HK-2 (cell line): ENCODE results near the gene CMTM7.
"Not testable (repeated sequence)": the region's sequence is repeated elsewhere in the genome, so short reads cannot be mapped to it uniquely, and the experiment has no call there.

Experiments
- DNase-seq: peaks from one replicate; pipeline ENCODE4 v3.0.0-alpha.2; 2018; ENCODE audit not compliant: unreplicated experiment

CMTM7 gene

DNA sequence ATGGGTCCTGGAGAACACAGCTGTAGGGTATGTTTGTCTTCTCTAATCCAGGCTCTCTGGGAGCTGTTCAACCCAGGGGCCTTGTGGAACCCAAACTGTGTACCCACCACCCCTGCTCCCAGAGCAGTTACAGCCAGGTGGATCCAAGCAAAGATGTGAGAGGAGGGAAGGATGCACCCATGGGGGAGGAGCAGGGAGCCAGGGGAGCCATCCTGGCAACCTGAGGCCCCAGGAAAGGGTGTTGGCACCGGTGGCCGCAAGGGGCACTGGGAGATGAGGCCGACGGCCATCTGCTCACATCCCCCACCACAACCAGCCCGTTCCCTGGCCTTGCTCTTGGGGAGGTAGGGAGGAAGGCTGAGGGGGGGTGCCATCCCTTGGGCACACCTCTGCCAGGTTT is 67.8 kb downstream of the CMTM7 start:
- no peak for DNase-seq

DNA sequence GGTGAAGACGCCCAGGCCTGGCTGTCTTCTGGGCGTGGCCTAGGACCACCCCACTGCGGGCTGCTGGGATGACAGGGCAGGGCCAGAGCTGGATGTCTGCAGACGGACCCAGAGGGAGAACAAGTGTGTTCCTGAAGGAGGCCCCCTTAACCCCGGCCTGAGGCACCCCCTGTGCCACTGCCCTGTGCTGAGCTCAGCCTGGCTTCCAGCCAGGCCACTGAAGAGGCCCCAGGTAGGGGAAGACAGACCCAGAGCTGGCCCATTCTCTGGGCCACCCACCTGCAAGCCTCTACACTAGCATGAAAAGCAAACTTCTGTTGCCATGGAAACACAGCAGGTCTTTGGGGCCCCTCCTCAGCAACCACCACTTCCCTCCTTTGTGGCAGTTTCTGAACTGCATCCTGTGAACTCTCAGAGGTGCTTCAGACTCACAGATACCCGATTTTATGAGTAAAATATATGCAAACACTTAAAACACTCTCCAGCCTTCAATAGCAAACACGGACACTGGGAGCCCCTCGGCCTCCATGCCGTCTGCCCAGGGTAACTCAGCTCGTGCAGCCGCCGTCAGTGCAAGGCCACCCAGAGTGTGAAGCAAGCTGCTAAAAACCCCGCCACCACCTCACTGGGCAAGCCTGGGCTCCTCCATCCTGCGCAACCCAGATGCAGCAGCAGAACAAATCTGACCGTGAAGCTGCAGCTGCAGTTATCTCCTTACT is 68.5 kb downstream of the CMTM7 start:
- DNase-seq: no peak

DNA sequence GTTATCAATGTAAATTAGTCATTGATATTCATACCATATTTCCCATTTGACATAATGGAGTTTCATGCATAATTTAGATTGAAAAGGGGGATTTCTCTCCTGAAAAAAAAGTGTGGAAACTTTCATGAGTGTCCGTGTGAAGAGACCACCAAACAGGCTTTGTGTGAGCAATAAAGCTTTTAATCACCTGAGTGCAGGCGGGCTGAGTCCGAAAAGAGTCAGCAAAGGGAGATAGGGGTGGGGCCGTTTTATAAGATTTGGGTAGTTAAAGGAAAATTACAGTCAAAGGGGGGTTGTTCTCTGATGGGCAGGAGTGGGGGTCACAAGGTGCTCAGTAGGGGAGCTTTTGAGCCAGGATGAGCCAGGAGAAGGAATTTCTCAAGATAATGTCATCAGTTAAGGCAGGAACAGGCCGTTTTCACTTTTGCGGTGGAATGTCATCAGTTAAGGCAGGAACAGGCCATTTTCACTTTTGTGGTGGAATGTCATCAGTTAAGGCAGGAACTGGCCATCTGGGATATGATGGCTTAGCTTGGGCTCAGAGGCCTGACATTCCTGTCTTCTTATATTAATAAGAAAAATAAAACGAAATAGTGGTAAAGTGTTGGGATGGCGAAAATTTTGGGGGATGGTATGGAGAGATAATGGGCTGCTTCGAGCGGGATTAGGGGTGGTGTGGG is 69.3 kb downstream of the CMTM7 start:
- not testable (repeated sequence) for DNase-seq

DNA sequence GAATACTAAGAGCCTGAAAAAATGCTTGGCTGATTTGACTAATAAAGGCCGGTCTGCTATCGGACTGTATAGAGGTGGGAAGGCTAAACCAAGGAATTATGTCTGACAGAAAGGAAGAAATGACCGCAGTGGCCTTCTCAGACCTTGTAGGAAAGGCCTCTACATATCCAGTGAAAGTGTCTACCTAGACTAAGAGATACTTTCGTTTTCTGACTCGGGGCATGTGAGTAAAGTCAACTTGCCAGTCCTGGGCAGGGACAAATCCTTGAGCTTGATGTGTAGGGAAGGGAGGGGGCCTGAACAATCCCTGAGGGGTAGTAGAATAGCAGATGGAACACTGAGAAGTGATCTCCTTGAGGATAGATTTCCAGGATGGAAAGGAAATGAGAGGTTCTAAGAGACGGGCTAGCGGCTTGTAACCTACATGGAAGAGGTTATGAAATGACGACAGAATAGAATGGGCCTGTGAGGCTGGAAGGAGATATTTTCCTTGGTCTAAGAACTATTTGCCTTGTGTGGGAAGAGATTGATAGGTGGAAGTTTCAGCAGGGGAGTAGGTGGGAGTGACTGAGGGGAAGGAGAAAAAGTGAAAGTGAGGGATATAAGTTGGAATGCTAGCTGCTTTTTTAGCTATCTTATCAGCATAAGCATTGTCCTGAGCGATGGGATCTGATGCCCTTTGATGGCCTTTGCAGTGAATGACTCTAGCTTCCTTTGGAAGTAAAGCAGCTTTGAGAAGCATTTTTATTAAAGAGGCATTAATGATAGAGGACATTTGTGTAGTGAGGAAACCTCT is 70.7 kb downstream of the CMTM7 start:
- DNase-seq: not testable (repeated sequence)

DNA sequence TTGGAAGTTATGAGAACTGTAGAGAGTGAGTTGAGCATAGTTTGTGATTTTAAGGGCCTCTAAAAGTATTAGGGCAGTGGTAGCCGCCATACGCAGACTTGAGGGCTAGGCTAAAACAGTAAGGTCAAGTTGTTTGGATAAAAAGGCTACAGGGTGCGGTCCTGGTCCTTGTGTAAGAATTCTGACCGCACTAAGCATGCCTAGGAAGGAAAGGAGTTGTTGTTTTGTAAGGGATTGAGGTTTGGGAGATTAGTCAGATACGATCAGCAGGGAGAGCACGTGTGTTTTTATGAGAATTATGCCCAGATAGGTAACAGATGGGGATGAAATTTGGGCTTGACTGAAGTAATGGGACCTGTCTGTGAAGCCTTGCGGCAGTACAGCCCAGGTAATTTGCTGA is 71.8 kb downstream of the CMTM7 start:
- DNase-seq: not testable (repeated sequence)

DNA sequence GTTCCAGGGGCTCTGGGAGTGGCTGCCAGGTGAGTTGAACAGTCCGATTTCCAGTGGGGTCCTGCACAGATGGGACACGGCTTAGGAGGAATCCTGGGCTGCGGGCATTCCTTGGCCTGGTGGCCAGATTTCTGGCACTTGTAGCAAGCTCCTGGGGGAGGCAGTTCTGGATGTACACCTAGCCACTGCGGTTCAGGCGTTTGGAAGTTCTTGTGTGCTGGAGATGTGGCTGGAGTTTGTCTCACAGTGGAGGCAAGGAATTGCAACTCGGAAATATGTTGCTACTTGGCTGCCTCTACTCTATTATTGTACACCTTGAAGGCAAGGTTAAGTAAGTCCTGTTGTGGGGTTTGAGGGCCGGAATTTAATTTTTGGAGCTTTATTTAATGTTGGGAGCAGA is 73.1 kb downstream of the CMTM7 start:
- DNase-seq: not testable (repeated sequence)

DNA sequence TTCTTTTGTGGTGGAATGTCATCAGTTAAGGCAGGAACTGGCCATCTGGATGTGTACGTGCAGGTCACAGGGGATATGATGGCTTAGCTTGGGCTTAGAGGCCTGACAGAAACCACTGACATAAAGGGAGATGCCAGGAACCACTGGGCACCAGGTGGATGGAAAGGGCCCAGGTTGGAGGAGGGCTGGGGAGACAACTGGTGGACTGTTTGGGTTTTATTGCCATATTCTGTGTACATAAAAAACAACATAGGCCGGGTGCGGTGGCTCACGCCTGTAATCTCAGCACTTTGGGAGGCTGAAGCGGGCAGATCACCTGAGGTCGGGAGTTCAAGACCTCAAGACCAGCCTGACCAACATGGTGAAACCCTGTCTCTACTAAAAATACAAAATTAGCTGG is 75.2 kb downstream of the CMTM7 start:
- not testable (repeated sequence) for DNase-seq

DNA sequence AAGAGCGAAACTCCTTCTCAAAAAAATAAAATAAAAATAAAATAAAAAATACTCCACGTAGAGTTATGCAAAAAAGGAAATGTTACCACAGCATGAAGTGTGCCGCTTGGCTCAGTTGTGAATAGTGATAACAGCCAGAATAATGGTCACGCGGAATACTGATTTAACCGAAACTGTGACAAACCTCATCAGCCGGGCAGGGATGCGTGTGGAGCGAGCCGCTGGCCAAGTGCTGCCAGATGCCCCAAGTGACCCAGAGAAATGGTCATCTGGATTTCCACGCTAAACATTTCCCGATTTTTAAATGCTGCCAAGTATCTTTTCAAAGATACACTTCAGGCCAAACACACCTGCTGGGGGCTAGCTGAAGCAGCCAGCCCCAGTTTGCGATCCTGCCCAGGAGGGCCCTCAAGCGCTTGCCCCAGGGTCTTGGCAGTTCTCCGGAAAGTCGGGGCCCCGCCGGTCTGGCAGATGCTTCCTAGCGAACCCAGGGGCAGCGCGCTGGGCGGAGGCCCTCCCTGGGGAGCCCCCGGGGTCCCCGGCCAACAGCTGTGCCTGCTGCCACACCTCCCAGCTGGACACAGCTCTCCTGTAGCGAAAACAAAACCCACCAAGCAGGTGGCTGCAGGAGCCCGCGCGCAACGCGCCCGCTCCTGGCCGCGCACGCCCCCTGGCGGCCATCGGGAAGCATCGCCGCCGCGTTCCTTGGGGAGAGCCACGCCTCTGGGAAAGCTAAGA is 75.8 kb downstream of the CMTM7 start:
- DNase-seq: peak; percentile 45

DNA sequence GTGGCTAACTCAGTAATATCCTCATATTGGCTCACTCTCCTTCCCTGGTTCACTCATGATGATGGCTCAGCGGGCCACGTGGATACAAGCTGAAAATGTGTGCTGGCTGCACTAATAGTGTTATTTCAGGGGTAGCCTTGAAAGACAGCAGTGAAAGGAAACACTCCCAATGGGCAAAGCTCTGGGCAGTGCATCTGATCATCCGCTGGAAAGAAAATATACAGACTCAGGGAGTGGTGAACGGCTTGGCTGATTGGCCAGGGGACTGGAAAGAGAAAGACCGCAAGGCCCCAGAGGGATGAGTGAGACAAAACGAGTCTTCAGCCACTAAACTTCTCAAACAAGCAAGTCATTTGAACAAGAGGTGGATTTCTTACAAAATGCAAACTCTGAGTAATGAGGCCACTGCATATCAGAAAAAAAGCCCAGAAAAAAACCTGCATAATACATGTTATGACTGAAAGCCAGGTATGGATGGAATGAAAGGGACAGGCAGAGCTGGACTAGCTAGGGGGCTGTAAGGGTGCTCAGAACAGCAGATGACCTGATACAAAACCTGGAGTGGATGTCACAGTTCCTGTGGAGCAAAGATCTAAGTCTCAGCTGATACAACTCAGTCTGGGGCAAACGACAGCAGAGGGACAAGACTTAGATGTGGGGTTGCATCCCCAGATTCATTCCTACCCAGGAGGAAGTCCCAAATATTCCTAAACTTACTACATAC is 77.7 kb downstream of the CMTM7 start:
- no peak for DNase-seq

DNA sequence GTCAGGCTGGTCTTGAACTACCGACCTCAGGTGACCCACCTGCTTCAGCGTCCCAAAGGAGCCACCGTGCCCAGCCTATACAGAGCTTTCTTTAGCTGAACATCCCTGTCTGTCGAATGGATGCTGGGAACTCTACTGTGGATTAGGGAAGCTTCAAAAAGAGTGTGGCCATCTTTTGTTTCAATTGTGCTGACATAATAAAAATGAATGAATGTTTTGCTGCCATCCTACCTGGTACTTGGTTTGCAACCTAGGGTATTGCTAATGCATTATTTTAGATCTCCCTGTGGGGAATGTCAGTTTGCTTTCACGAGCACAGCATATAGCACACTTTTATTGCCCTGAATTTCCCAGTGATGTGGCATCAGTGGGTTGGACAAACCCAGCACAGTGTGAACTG is 78.7 kb downstream of the CMTM7 start:
- DNase-seq: no peak

DNA sequence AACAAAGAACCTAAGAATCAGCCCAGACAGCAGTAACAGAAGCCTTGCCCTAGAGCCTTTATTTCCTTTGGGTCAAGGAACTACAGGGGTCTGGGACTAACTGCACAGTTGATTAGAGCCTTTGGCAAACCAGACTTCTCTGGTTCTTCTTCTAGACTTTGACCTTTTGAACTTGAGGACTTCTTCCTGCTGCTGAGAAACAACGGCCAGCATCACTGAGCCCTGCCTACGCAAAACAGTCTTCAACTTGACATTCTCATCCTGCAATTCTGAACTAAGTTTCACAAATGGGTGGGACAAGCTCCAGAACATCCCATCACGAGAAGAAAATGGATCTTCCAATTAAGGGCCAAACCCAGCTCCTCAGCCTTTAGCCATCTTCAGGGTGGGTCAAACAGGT is 79.6 kb downstream of the CMTM7 start:
- no peak for DNase-seq

DNA sequence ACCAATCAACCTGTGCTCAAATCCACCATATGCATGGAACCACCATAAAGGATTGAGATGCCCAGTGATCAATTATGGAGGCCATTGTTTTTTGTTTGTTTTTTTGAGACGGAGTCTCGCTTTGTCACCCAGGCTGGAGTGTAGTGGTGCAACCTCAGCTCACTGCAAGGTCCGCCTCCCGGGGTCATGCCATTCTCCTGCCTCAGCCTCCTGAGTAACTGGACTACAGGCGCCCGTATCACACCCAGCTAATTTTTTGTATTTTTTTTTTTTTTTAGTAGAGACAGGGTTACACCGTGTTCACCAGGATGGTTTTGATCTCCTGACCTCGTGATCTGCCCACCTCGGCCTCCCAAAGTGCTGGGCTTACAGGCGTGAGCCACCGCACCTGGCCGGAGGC is 80.5 kb downstream of the CMTM7 start:
- DNase-seq: not testable (repeated sequence)

DNA sequence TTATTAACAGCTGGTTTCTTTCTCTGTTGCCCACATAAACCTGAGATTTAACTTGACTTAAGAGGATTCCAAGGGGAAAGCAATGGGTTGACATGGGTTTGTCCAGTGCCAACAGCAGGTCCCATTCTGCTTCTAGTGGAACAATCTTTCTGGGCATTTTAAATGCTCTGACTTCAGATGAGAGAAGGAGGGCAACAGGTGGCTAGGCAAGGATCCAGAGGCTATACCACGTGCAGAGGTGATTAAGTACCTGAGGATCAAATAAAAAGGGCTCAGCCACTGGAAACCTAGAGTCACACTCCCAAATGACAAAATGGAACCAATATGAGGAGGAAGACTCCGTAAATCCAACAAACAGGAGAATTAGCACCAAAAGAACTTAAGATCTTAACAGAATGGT is 82.5 kb downstream of the CMTM7 start:
- DNase-seq: no peak

DNA sequence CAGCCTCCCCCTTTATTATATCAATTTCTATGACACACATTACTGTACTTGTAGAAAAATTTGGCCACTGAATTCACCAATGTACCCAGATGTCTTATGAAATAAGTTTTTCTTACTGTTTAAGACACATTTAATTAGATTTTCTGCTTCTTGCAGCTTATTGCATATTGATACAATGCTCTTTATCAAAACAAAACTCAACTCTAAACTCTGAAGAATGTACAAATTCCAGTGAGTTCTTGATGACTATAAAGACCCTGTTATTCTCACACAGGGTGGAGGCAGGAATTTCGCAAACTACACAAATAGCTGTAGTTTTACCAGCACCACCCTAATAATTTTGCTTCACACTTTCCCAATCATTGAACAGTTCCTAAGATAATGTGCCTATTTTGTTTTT is 89.0 kb downstream of the CMTM7 start:
- DNase-seq: no peak

DNA sequence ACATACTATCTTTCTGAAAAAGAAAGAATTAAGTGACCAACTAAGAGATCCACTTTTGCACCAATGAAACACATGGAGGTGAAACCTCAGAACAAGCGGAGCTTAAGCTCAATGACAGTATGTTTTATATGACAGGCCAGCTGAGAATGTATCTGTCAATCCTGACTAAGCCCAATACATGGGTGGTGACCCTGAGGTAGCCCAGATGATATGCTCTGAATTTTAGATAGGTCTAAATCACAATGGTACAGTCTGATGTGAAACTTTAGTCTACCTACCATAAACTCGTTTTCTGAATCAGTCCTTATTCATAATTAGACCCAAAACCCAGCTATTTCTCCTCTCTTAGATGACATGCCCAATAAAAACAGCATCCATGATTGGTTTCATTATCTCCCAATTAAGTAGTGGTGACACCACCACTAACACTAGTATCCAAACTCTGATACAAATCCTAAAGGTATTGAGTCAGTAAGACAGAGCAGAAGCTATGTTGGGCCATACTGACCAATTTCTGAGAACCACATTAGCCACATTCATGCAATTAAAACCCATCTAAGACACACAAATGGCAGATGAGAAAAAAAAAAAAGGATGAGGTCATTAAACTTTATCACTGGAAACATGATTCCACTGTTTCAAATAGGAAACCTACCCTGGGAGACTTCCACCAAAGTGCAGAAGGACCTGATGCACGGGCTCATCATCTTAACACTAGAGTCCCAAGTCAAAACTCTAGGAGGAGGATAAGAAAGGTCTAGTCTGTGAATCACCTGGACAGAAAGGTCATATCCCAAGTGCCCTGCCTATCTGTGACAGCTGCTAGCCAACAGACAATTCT is 90.4 kb downstream of the CMTM7 start:
- DNase-seq: no peak

DNA sequence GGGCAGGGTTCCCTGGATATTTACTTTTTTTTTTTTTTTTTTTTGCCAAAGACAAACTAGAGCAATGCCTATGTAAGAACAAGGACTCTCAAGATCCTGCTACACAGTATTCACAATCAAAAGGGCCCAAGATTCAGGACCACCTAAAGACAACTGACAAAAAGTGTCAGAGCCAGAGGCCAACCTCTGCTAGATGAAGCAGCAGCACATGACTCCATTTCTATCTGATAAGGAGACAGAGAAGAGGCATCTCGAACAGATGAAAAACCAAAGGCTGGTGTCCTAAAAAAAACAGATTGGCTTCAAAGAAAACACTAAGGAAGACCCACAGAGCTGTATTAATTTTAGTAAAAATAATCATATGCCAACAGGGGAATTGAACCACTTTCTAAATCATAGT is 91.0 kb downstream of the CMTM7 start:
- DNase-seq: no peak

DNA sequence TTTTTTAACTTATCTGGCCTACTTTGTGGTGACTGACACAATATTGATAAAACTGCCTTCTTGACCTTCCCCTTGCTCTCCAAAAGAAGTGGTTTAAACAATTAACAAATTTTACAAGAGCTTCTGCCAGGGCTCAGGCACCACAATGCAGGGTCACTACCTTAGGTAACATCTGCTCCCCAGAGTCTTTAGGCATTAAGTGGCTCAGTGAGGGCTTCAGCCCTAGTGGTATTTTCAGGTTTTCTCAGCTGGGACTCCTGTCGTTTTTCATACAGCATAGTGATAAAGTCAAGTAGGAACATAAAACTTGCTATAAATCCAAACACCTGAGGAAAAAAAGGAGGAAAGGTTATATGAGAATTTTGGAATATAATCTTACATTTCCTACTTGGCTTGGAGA is 92.1 kb downstream of the CMTM7 start:
- DNase-seq: no peak

DNA sequence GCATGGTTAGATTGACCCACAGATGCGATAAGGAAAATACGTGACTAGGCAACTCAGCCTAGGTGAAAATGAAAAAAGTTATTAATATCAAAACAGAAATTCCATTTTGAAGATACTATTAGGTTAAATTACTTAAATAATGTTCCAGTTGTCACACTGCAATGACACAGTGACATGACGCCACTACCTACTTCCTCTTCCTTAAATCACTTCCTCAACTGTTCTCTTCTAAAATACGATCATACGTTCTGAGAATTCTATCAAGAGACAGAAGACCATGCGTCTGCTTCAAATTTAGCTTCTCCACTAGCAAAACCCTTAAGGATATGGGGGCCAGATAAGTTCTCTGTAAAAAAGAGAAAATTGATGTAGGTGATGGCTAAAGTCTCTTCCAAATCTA is 92.8 kb downstream of the CMTM7 start:
- DNase-seq: no peak

DNA sequence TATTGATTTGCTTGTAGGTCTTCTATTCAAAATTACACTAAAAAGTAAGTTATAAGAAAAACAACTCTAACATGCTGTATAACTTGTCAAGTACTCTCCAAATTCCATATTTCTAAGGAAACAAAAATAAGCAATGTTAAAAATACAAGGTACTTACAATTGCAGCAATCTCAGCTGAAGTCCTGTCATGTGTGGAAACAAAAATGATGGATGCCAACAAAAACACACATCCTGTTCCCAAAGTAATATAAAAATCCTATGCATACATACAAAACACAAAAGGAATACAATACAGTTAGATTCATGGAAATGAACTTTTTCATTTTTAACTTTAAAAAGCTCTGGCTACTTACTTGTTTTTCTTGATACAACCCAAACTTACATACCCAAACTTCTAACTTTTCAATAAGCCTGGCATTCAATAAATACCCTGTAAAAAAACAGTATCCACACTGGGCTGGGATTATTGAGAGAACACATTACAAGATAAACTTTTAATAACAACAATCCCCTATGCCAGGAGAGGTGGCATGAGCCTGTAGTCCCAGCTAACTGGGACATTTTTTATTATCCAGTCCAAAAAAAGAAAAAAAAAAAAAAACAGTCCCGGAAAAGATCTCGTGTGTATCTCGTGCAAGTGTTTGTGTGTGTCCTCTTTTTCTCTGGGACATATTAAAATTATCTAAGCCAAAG is 96.3 kb downstream of the CMTM7 start:
- no peak for DNase-seq

DNA sequence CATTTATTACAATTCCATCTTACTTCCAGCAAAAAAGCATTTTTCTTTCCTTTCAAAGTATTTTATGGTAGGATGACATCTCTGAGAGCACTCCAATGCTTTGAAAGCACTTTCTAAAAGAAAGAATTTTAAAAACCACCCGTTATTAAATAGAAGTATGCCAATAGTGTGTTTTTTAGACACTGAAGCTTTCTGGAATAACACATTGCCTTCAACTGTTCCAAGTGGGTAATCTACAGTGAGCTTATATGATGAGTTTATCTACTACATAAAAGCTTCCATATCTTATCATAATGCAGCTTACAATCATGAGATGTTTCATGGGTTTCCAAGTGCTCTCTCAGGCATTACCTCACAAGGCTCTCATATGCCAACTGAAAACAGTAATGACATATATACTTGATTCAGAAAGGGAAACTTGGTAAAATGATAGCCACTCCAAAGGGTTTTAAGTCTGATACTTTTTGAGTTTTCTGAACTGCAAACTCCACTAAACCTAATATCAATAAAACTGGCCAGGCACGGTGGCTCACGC is 96.9 kb downstream of the CMTM7 start:
- DNase-seq: no peak
